Effector CD8-positive, alpha-beta T cell (primary cell): Measurements from ENCODE around the gene GJB6.

Experiments
- DNase-seq: peaks from one replicate; lab custom pipeline; 2025; lab: John Stamatoyannopoulos, UW

GJB6 gene

GRCh38 chr13:20186771-20187170, 45.3 kb downstream of the GJB6 start:
- no peak for DNase-seq

DNA sequence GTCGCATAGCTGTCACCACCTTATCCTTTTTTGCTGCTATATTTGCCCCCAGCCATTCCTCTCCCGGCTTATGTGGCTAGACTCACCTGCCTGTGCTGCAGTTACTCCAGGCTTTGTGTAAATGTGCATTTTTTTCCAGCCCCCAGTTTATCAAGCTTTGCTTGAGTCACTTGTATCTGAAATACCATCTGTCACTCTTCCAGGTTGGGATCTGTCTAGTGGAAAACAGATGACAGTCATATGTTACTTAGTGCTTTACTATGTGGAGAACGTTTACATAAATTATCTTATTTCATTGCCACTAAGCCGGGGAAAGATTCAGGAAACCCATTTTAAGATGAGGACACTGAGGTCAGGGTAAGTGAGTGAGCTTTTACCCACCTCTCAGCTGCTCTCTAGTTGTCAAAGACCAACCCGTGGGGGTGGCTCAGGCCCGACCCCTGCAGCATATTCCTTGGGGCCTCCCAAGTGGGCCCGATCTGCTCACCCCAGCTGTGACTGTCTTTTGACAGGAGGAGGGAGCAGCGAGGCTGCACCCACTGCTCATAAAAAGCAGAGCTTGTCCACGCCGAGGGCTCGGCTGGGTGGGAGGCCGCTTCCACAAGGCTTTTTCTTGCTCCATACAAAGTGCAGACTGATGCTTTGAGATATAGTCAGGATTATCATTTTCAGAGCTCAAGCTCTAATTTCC, 46.6 kb downstream of the GJB6 start:
- DNase-seq, result no peak

GRCh38 chr13:20182231-20182846, 49.8 kb downstream of the GJB6 start:
- peak; percentile 12 for DNase-seq

DNA sequence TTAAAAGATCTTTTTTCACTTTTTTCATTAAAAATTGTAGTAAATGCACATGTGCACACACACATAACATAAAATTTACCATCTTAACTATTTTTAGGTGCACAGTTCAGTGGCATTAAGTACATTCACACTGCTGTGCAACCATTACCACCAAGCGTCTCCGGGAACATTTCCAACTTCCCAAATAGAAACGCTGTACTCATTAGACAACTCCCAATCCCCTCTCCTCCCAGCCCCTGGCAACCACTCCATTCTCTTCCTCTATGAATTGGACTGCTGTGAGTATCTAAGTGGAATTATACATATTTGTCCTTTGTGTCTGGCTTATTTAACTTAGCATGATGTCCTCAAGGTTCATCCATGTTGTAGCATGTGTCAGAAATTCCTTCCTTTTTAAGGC, 50.9 kb downstream of the GJB6 start:
- DNase-seq, result no peak

GRCh38 chr13:20178156-20178555, 54.0 kb downstream of the GJB6 start:
- DNase-seq, result no peak

DNA sequence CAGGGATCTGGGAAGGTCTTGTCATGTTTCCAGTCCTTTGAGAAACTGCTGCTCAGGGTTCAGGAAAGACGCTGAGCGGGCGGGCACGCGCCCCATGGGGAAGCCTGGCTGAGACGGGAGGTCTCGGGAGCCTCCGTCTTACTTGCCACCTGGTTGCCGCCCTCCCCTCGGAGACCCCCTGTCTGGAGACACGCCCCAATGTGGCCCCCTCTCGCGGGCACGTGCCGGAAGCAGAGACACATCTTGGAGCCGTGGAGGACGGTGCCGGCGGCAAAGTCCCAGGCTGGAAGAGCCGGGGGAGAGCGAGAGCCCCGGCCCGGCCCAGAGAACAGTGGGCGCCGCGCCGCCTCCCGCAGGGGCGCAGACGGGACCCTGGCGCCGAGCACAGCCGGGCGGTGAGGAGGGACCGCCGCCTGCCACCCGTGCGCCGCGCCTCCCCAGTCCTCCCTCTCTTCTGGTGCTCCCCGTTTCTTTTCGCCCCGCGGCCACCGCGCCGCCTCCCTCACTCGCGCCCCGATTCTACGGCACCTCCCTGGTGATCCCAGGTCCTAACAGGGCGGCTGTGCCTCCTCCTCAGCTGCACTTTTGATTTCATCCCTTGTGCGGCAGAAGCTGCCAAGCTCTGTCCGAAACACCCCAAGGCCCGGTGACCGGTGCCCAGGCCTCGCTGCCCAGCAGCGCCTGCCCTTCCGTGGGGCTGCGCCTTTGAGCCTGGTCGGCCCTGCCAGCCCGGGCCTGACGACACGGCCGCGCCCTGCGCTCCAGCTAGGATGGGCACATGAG, 54.9 kb downstream of the GJB6 start:
- no peak for DNase-seq

- DNase-seq, result no peak
These were observed 56.0 kb downstream of the GJB6 start for GRCh38 chr13:20175907-20176652.

DNA sequence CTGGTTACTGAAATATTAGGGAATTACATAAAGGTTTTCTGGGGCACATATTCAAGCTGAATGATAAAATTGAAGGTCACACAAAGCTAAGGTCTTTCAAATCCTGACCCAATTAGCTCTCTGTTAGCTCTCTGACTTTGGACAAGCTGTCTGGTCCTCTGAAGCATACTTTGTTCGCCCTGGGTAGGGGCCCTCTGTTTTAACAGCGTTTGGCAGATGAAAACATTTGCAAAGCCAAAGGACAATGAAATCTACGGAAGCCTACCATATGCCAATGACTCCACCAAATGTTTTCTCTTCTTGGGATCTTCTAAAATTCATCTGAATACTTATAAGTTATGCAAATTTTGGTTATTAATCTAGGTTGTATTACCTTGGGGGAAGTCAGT, 56.7 kb downstream of the GJB6 start:
- no peak for DNase-seq

- no peak for DNase-seq
These were observed 57.3 kb downstream of the GJB6 start for GRCh38 chr13:20174656-20175405.

GRCh38 chr13:20173116-20173746, 58.9 kb downstream of the GJB6 start:
- no peak for DNase-seq
